Measurements from ENCODE around the gene GAS7.
A peak's percentile ranks its signal among the peaks of the same experiment; 100 is the strongest.

GAS7 gene

GRCh38 chr17:9899280-9900043 lies 298.9 kb downstream of the GAS7 start:
- no peak for DNase-seq

- no peak for DNase-seq
Observed at GRCh38 chr17:9898812-9899211, 299.6 kb downstream of the GAS7 start.

- DNase-seq: no peak
Observed at GRCh38 chr17:9897372-9897968, 300.9 kb downstream of the GAS7 start.

DNA sequence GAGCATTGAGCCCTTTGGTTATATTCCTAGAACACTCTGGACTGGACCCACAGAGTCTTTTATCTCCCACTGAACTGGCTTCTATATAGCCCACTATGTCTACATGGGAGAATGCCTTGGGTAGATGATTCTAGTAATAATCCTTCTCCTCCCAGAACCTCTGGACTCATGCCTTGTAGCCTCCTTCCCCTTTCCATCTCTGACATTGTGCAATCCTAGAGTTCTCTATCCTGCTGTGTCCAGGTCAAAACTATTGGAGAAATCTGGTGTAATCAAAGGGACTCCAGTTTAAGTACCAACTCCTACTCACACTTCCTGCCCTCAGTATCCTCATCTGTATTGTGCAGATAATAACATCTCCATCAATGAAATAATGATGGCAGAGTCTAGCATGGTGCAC lies 302.5 kb downstream of the GAS7 start:
- DNase-seq: no peak

DNA sequence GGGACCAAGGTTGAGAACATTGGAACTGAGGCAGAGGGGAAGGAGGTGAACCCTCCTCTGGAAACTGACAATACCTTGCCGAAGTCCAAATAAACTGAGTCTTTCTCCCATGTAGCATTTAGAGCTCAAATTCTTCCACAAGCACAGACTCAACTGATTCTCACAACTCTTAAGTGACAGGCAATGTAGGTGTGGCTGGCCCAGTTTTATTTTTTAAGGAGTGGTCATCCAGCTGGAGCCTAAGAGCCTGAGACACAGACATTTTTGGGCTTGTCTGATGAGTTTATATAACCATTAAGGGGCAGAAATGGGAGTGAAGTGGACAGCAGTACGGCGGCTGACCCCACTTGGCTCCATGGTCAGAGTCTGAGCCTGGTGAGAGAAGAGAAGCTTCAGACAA lies 304.2 kb downstream of the GAS7 start:
- no peak for DNase-seq

GRCh38 chr17:9893411-9894012 lies 304.9 kb downstream of the GAS7 start:
- DNase-seq: no peak

- DNase-seq: no peak
Observed at GRCh38 chr17:9890124-9890523, 308.3 kb downstream of the GAS7 start.

DNA sequence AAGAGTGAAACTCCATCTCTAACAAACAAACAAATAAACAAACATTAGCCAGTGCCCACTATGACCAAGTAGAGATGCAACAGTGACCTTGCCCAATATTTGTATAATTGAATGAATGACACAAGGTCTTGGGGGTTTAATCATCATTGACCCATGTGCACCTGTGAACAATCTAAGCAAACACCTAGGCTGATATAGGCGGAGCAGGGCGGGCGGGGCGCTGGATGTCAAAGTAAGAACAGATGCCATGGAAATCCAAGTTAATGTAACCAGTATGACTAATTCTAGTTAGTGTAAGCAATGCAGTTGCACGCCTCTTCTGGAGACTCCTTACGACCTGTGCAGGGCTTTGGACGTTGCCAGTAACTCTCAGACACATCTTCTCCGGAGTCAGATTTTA lies 310.9 kb downstream of the GAS7 start:
- DNase-seq: no peak

DNA sequence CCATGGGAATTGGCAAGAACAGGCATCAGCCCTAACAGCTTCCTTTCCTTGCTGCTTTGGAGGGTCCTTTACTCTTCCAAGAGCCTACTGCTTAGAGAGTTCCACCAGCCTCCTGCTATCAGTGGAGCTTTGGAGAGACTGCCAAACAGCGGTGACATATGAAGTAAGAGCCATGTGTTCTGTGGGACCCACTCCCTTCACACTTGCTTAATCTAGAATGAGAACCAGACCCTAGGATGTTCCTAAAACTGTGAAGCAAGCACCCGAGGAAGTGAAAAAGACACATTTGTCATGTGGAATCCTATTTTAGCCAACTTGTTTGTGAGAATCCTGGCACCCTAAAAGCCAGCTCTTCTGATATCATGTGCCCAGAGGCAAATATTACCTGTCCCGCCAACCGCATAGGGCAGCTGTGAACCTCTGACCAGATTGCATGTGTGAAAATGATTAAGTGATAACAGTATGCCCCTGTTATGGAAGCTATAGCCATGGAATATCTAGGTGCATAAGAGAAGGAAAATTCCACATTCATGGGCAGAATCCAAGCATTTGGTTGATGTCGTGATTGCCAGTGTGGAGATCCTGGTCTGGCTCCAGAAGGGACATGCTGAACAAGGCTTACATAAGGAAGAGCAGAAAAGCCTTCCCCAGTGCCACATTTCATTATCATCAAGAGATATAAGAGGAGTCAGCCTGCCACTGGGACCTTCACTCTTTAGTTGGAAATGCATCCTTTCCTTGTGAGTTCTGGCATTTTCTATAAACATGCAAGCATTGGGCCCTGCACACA lies 312.1 kb downstream of the GAS7 start:
- peak in 1 of 51 donors; percentile 70 for DNase-seq

DNA sequence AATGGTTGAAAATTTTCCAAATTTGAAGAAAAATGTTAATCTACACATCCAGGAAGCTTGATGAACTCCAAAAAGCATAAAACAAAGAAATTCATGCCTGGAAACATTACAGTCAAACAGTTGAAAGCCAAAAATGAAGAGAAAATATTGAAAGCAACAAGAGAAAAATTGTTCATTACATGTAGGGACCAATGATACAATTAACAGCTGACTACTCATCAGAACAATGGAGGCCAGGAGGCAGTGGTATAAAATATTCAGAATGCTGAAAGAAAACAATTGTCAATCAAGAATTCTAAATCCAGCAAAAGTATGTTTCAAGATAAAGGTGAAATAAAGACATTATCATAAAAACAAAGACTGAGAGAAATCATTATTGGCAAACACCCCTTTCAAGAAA lies 315.0 kb downstream of the GAS7 start:
- DNase-seq: no peak

GRCh38 chr17:9880582-9880999 lies 317.8 kb downstream of the GAS7 start:
- DNase-seq: peak in 2 of 51 donors; percentile 8 to 26

- DNase-seq: no peak
Observed at GRCh38 chr17:9878786-9879525, 319.4 kb downstream of the GAS7 start.

- DNase-seq: no peak
Observed at GRCh38 chr17:9878356-9878755, 320.1 kb downstream of the GAS7 start.

GRCh38 chr17:9875441-9875840 lies 323.0 kb downstream of the GAS7 start:
- DNase-seq: peak in 2 of 51 donors; percentile 12 to 15

- no peak for DNase-seq
Observed at GRCh38 chr17:9874722-9875121, 323.7 kb downstream of the GAS7 start.

- DNase-seq: no peak
Observed at GRCh38 chr17:9872852-9873251, 325.6 kb downstream of the GAS7 start.

- DNase-seq: peak in 2 of 51 donors; percentile 6 to 20
Observed at GRCh38 chr17:9868552-9868951, 329.9 kb downstream of the GAS7 start.

DNA sequence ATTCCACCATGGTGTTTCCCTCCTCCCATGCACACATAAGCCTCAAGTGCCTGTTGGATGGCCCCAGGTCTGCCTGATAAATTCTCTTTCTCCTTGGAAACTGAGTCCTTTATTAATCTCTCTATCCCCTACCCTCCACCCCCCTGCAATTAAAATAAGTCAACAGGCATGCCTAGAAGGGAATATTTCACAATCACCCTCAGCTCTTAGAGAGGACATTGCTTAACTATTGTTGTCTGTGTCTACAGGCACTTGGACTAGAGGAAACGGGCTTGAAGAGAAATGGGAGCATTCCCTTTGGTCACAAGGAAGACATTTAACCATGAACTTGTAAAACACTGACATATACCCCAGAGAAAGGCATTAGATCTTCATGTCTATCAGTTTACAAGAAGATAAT lies 332.8 kb downstream of the GAS7 start:
- DNase-seq: no peak

GRCh38 chr17:9862949-9863348 lies 335.5 kb downstream of the GAS7 start:
- no peak for DNase-seq

DNA sequence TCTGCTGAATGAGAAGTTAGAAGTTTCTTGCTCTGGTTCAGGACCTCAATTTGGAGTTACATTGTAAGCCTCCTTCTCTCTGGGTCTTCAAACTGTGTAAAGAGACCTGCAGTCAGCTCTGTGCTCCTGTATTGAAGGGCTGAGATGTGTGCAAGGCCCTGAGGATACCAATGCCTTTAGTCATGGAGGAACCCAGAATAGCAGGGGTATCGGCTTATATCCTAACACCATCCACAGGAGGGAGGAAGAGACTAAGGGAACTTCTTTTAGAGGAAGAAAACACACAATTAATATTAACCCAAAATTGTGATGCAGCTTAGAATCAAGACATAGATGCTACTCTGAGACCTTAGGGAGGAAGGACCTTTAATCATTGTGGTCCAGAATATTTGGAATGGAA lies 336.2 kb downstream of the GAS7 start:
- DNase-seq: no peak

DNA sequence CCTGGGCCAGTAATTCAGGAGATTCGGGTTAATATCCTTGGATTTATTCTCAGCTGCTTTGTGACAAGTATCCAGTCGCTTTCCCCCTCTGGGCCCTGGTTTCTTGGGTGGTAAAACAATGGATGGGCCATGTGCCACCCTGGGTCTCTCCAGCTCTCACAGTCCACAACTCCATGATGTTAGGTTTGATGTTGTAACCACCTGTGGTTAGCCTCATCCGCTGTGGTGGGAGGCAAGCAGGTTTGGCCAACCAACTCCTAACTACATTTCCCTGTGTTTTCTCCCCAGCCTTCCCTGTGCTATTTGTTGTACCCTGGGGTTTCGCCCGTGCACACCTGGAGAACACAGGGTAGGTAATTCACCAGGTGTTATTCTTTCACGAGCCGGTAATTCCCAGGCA lies 337.6 kb downstream of the GAS7 start:
- no peak for DNase-seq

Data from hypothalamus (tissue), 51 donors.